ENCODE results near the gene ZBTB40.

ZBTB40 gene

GRCh38 chr1:22452481-22452957 lies 868 bp downstream of the ZBTB40 start:
- DNase-seq (ENCODE audit: low spot score): peak; percentile 21
- in situ Hi-C loops (cut with MboI; ENCODE audit: low pct_unique_long_range_greater_than_20kb, low sequenced_read_pairs, unreplicated experiment): no loop called here
- no peak for TF ChIP-seq CTCF (IDR thresholded peaks at IDR 0.05; ENCODE audit: extremely low read depth, insufficient read depth, missing control alignments)

GRCh38 chr1:22453181-22453580 lies 1.5 kb downstream of the ZBTB40 start:
- no peak for TF ChIP-seq CTCF (IDR thresholded peaks at IDR 0.05; ENCODE audit: extremely low read depth, insufficient read depth, missing control alignments)
- in situ Hi-C loops (cut with MboI; ENCODE audit: low pct_unique_long_range_greater_than_20kb, low sequenced_read_pairs, unreplicated experiment): no loop called here
- DNase-seq (ENCODE audit: low spot score): no peak

DNA sequence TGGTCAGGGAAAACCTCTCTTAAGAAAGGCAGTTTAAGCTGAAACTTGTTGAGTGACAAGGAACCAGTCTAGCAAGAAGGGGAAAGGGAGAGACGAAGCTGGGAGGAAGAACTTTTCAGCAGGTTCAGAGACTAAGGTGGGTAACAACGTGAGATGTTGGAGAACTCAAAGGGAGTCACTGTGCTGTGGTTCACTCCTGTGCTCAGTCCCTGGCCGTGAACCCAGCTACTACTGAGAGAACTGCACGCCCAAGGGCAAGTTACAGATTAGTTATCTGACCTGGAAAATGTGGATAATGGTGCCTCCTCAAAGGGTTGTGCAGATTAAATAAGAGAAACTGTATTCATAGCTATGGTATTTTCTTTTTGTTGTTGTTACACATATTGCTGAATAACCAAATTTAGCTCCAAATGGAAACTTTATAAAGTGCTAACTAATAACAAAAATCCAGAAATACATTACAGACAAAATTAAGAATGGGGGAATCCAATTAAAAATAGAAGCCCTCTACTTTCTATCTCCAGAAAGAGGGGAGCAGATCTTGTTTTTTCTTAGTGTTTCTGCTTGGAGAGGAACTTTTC lies 2.9 kb downstream of the ZBTB40 start:
- TF ChIP-seq CTCF (IDR thresholded peaks at IDR 0.05; ENCODE audit: extremely low read depth, insufficient read depth, missing control alignments): no peak
- no peak for DNase-seq (ENCODE audit: low spot score)
- in situ Hi-C loops (cut with MboI; ENCODE audit: low pct_unique_long_range_greater_than_20kb, low sequenced_read_pairs, unreplicated experiment): no loop called here

DNA sequence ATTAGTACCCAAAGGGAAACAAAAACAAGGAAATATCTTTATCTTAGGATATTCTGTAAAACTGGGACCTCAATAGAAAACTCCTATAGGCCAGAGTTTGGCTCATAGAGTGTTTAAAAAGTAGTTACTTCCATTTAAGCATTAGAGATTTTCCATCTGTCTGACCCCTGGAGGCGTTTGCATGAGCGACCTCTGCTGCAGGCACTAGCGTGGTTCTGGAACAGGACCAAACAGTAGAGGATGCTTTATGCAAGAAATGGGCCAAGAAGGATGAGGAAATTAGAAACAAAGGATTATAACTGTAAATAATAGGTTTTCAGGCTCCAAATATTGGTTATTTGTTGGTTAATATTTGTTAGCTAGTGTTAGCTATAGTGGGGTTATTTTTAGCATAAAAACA lies 5.7 kb downstream of the ZBTB40 start:
- DNase-seq (ENCODE audit: low spot score): no peak
- TF ChIP-seq CTCF (IDR thresholded peaks at IDR 0.05; ENCODE audit: extremely low read depth, insufficient read depth, missing control alignments): no peak
- in situ Hi-C loops (cut with MboI; ENCODE audit: low pct_unique_long_range_greater_than_20kb, low sequenced_read_pairs, unreplicated experiment): no loop called here

DNA sequence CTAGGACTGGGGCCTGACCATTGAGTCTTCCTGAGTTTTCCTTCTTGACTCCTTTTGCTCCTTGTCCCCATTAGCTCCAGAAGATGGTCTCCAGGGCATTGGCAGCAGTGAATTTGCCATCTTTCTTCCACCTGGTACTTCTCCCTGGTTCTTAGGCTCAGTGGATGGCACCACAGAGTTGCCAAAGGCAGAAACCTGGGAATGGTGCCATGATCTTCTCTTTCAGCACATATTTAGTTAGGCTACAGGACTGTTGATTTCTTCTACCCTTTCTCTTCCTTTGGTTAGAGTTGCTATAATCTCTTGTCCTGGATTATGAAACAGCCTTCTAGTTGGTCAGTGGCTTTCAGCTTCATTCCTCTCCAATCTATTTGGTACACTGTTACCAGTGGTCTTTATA lies 6.2 kb downstream of the ZBTB40 start:
- in situ Hi-C loops (cut with MboI; ENCODE audit: low pct_unique_long_range_greater_than_20kb, low sequenced_read_pairs, unreplicated experiment): no loop called here
- no peak for TF ChIP-seq CTCF (IDR thresholded peaks at IDR 0.05; ENCODE audit: extremely low read depth, insufficient read depth, missing control alignments)
- DNase-seq (ENCODE audit: low spot score): no peak

DNA sequence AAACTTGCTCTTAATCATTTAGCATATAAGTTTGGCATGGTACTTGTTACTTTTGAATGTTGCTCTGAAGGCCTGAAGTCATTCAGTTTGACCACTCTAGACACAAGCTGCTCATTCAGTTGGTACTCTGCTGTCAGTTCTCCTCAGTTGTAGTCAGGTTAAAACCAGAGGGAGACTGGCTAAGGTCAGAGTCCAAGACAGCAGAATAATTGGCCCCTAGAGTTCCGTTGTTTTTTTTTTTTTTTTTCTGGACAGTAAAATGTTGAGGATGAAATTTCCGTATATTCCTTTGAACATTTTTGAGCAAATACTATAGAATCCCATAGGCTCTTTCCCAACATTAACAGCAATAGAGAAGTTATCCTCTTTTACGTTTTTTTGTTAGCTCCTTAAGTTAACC lies 9.4 kb downstream of the ZBTB40 start:
- in situ Hi-C loops (cut with MboI; ENCODE audit: low pct_unique_long_range_greater_than_20kb, low sequenced_read_pairs, unreplicated experiment): no loop called here
- no peak for DNase-seq (ENCODE audit: low spot score)
- TF ChIP-seq CTCF (IDR thresholded peaks at IDR 0.05; ENCODE audit: extremely low read depth, insufficient read depth, missing control alignments): no peak

Data from GM13977 (cell line).